ENCODE data around the gene BRIX1.
"Not testable (repeated sequence)": the region's sequence is repeated elsewhere in the genome, so short reads cannot be mapped to it uniquely, and the experiment has no call there.

The BRIX1 gene

DNA sequence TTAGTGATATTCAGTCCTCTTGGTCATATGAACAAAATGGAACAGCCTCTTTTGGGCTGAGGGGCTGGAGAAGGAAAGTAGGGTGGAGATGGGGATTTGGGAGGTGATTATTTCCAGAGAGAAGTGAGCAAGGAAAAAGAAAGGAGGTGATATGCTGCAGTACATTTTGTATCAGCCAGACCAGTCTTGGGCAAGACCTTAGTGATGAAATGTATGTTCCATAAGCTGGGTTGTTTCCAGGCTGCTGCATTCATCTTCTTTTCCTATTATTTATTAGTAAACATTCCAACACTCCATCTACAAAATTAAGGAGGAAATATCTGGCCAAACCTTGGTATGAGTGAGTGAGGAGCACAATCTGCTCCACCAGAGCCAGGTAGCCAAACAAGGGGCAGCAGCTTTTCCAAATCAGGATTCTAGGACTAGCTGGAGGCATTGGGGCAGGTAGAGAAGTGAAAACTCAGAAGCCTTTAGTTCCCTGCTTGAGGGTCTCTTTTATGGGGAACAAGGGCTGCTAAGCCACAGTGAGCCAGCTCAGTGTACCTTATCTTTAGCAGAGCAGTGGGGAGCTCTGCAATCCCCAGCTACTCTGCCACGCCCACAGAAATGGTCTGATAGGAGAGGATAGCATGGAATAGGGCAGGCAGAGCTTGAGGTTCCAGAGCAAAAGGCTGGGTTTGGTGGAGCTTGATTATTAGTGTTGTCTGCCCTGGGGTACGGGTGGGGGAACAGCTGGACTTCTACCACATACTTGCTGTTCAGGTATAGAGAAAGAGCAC lies 19.7 kb upstream of the BRIX1 start:
- Histone ChIP-seq H3K9me3 (ENCODE audit: control insufficient read depth, insufficient read depth, low read length) (no peaks in the 10 kb centered on the region), H3K9ac (ENCODE audit: low read depth, low read length) (no peak overlapping the region), H3K36me3 (ENCODE audit: insufficient read depth, low read length) (peaks cover 8% of the 10 kb centered on the region; the same call in 1 of the 2 replicates), H3K4me1 (ENCODE audit: insufficient read depth, low read length) (peaks cover 8% of the 10 kb centered on the region; the same call in 1 of the 2 replicates)

DNA sequence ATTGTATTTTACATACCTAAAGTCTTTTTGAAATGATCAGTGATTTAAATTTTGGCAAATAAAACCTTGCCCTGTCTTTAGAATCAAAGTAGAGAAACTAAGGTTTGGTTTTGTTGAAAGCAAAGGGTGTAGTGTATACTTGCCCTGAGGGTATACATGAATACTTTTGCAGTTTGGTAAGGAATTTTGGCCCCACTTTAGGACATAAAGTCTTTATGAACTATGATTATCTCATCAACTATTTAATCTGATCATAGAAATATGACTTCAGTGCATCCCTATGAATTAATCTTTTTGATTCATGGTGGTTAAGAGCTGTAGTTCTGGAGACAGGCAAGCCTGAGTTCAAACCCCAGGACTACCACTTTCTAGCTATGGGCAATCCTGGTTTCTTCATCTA lies 17.9 kb upstream of the BRIX1 start:
- Histone ChIP-seq H3K9me3 (ENCODE audit: control insufficient read depth, insufficient read depth, low read length) (no peaks in the 10 kb centered on the region), H3K9ac (ENCODE audit: low read depth, low read length) (no peak overlapping the region), H3K36me3 (ENCODE audit: insufficient read depth, low read length) (peaks cover 8% of the 10 kb centered on the region), H3K4me1 (ENCODE audit: insufficient read depth, low read length) (peaks cover 8% of the 10 kb centered on the region; the same call in 1 of the 2 replicates)

DNA sequence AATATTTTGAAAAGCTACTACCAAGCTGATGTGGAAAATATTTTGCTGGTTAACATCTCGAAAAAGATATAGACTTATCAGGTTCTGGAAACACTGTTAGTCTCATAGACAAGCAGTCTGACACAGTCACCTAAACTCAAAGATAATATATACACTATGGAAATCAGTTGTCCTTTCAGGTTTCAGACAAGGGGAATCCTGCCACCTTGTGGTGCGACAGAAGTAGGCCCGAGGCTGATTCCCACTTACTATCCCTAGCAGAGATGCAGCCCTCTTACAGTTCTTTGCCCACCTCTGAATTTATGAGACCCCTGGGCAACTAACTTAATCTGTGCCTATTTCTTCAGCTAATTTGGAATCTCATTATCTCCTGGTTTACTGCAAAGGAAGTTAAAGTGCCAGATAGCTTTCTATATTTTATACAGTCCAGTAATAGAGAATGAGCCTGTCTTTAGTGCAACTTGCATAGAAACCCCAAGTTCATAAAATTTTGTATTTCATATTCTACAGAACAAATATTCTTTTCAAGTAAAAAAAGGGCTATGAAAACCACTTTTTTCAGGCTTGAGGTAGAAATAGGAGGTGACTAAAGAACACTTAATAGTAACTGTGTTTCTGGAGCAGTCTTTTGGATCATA lies 17.1 kb upstream of the BRIX1 start:
- H3K9me3 ChIP-seq (ENCODE audit: control insufficient read depth, insufficient read depth, low read length) = no peaks in the 10 kb centered on the region
- peaks cover 8% of the 10 kb centered on the region for H3K36me3 ChIP-seq (ENCODE audit: insufficient read depth, low read length)
- H3K9ac ChIP-seq (ENCODE audit: low read depth, low read length) = no peak overlapping the region
- H3K4me1 ChIP-seq (ENCODE audit: insufficient read depth, low read length) = peaks cover 8% of the 10 kb centered on the region; the same call in 1 of the 2 replicates

DNA sequence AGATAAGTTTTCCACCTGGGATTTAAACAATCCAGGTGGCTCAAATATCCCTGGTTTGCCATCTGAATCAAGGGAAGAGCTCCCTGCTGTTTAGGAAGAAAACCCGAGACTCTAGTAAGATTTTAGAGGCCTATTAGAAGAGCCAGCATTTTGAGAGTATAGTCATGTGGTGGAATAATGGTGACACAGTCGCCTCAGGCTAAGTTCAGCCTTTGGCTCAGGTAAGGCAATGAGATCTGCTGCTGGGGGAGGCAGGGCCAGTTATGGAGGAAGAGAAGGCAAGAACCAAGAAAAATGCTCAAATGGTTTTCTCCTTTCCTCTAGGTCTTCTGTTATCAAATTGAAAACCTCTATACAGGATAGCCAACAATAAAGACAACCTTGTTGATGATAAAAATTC lies 16.4 kb upstream of the BRIX1 start:
- Histone ChIP-seq H3K36me3 (ENCODE audit: insufficient read depth, low read length) (peaks cover 8% of the 10 kb centered on the region), H3K4me1 (ENCODE audit: insufficient read depth, low read length) (peaks cover 8% of the 10 kb centered on the region; the same call in 1 of the 2 replicates), H3K9ac (ENCODE audit: low read depth, low read length) (no peak overlapping the region), H3K9me3 (ENCODE audit: control insufficient read depth, insufficient read depth, low read length) (no peaks in the 10 kb centered on the region)

DNA sequence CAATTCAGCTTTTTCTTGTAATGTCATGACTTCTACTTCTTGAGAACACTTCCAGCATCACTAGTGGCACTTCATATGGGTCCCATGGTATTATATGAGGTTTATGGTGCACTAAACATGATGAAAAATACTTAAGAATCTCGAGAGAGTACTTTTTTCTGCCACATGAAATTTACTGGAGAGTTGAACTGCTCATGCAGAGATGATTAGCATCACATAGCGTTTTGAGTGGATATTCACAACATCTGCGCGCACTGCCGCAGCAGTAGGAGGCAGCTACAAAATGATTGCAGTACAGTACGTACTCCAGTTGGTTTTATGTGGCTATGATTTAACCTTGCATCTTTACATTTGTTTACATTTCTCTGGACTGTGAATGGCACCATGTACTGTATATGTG lies 14.9 kb upstream of the BRIX1 start:
- H3K9ac ChIP-seq (ENCODE audit: low read depth, low read length) = no peak overlapping the region
- no peaks in the 10 kb centered on the region for H3K9me3 ChIP-seq (ENCODE audit: control insufficient read depth, insufficient read depth, low read length)
- peaks cover 8% of the 10 kb centered on the region for H3K36me3 ChIP-seq (ENCODE audit: insufficient read depth, low read length)
- H3K4me1 ChIP-seq (ENCODE audit: insufficient read depth, low read length) = peaks cover 8% of the 10 kb centered on the region; the same call in 1 of the 2 replicates

DNA sequence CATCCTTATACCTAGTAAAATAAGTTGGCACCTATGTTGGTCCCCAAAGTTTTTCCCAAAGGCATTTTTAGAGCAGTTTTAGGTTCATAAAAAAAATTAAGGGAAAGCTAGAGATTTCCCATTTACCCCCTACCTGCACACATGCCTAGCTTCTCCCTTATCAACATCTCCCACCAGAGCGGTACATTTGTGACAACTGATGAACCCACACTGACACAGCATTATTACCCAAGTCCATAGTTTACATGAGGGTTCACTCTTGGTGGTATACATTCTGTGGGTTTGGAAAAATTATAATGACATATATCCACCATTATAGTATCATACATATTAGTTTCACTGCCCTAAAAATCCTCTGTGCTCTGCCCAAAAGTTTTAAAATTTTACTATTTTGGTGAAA lies 12.3 kb upstream of the BRIX1 start:
- Histone ChIP-seq H3K9me3 (ENCODE audit: control insufficient read depth, insufficient read depth, low read length) (no peaks in the 10 kb centered on the region), H3K36me3 (ENCODE audit: insufficient read depth, low read length) (peaks cover 7% of the 10 kb centered on the region; the same call in 1 of the 2 replicates), H3K9ac (ENCODE audit: low read depth, low read length) (no peak overlapping the region)

DNA sequence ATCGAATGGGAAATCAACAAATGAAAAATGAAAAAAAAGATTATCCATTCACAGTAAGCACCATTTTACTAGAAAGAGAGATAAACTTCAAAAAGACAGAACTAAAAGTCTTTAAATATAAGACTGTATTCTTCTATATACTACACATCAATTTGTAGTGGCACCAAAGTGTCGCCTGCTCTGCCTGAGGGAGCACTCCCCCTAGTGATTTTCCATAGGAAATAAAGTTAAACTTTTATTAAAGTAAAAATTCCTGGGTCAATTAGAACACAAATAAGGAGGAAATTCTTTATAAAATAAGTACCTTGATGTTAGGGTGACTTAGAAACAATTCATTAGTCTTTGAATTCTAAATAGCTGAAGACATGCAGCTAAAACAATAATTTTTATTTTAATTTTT lies 9.9 kb upstream of the BRIX1 start:
- no peak overlapping the region for H3K9ac ChIP-seq (ENCODE audit: low read depth, low read length)
- no peaks in the 10 kb centered on the region for H3K4me1 ChIP-seq (ENCODE audit: insufficient read depth, low read length)
- H3K36me3 ChIP-seq (ENCODE audit: insufficient read depth, low read length) = peaks cover 7% of the 10 kb centered on the region; the same call in 1 of the 2 replicates
- no peaks in the 10 kb centered on the region for H3K9me3 ChIP-seq (ENCODE audit: control insufficient read depth, insufficient read depth, low read length)

More for the DNA sequence above, 12.3 kb upstream of the BRIX1 start:
- H3K4me1 ChIP-seq (ENCODE audit: insufficient read depth, low read length) = 0 out of 2 replicates have a peak, but pooled peaks cover 5% of the 10 kb centered on the region

DNA sequence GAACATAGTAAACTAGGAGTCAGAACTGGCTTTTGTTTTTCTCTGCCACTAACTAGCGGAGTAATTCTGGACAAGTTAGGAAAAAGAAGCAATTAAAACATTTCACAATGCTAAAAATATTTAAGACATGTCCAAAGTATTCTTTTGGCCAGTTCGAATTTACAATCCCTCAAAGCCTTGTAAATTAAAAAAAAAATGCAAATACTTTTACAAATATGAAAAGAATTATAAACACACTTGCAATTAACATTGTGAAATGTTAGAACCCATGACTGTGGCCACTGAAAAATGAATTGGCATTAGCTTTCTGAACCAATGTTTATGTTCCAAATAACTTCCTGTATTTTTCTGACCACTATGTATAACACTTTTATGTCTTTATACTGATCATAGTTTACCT lies 2.4 kb upstream of the BRIX1 start:
- Histone ChIP-seq H3K4me1 (ENCODE audit: insufficient read depth, low read length) (peaks cover 7% of the 10 kb centered on the region; the same call in 1 of the 2 replicates), H3K36me3 (ENCODE audit: insufficient read depth, low read length) (peaks cover 18% of the 10 kb centered on the region), H3K9me3 (ENCODE audit: control insufficient read depth, insufficient read depth, low read length) (no peaks in the 10 kb centered on the region), H3K9ac (ENCODE audit: low read depth, low read length) (no peak overlapping the region)

DNA sequence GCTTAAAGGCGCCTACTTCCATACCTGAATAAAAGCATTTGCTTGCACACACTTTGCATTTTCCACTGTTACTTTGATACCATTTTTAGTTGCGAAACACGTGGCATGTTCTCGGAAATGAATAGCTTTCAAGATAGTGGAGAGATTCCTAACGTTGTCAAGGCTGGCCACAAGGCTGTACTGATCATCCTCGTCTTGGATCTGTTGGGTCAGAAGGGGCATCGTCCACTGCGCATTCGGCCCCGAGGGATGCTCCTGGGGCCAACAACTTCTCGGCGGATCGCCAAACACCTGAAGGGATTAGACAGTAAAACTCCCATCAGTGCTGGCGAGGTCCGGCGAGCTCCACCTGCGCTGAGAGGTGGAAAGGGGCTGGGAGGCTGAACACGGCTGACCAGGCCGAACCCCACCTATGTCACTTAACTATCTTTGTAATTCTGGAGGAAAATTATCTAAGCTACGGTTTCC lies 806 bp upstream of the BRIX1 start:
- Histone ChIP-seq H3K36me3 (ENCODE audit: insufficient read depth, low read length) (peaks cover 18% of the 10 kb centered on the region), H3K4me1 (ENCODE audit: insufficient read depth, low read length) (peaks cover 7% of the 10 kb centered on the region; the same call in 1 of the 2 replicates), H3K9ac (ENCODE audit: low read depth, low read length) (peak overlapping the region; percentile 98), H3K9me3 (ENCODE audit: control insufficient read depth, insufficient read depth, low read length) (no peaks in the 10 kb centered on the region)

DNA sequence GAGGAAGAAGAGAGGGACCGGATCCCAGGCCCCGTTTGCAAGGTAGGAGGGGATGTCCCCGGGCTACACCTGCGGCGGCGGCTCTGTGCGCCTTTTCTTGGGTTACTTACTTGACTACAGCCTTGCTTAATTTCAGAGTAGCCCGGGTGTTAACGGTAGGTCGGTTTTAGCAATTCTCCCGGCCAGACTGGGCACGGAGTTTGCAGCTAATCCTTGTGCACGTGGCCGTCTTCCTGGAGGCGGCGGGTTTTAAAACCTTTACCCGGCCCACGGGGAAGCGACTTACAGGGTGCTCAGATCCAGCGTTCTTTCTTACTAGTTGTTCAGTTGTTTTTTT lies 313 bp downstream of the BRIX1 start:
- Histone ChIP-seq H3K36me3 (ENCODE audit: insufficient read depth, low read length) (peaks cover 23% of the 10 kb centered on the region), H3K9me3 (ENCODE audit: control insufficient read depth, insufficient read depth, low read length) (no peaks in the 10 kb centered on the region), H3K9ac (ENCODE audit: low read depth, low read length) (peak overlapping the region; percentile 98), H3K4me1 (ENCODE audit: insufficient read depth, low read length) (peaks cover 7% of the 10 kb centered on the region; the same call in 1 of the 2 replicates)

DNA sequence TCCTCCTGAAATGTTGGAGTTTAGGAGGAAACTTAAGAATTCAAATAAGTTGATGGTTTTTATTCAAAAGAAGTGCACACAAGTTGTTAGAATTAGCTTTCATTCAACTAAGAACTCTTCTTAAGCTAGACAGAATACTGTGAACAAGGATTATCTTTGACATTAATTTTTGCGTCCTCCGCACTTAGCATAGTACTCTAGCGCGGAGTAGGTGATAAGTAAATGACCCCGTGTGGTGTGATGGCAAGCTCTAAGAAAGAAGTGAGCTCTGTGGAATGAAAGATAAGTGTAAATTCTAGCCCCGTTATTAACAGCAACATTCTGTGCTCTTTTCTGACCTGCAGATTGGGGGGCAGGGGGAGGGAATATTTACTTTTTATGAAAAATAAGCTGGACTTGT lies 1.0 kb downstream of the BRIX1 start:
- no peaks in the 10 kb centered on the region for H3K9me3 ChIP-seq (ENCODE audit: control insufficient read depth, insufficient read depth, low read length)
- peaks cover 18% of the 10 kb centered on the region for H3K36me3 ChIP-seq (ENCODE audit: insufficient read depth, low read length)
- peaks cover 7% of the 10 kb centered on the region; the same call in 1 of the 2 replicates for H3K4me1 ChIP-seq (ENCODE audit: insufficient read depth, low read length)
- peak overlapping the region; percentile 98 for H3K9ac ChIP-seq (ENCODE audit: low read depth, low read length)

DNA sequence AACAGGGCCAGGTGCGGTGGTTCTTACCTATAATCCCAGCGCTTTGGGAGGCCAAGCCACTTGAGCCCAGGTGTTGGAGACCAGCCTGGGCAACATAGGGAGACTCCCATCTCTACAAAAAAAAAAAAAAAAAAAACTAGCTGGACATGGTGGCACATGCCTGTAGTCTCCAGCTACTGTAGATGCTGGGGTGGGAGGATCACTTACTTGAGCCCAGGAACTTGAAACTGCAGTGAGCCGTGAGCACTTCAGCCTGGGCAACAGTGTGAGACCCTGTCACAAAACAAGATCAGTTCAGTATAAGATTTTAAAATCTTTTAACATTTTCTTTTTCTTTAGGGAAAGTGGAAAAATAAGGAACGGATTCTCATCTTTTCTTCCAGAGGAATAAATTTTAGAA lies 2.5 kb downstream of the BRIX1 start:
- Histone ChIP-seq H3K9ac (ENCODE audit: low read depth, low read length) (no peak overlapping the region), H3K9me3 (ENCODE audit: control insufficient read depth, insufficient read depth, low read length) (no peaks in the 10 kb centered on the region), H3K4me1 (ENCODE audit: insufficient read depth, low read length) (peaks cover 9% of the 10 kb centered on the region; the same call in 1 of the 2 replicates), H3K36me3 (ENCODE audit: insufficient read depth, low read length) (peaks cover 10% of the 10 kb centered on the region; the same call in 1 of the 2 replicates)

DNA sequence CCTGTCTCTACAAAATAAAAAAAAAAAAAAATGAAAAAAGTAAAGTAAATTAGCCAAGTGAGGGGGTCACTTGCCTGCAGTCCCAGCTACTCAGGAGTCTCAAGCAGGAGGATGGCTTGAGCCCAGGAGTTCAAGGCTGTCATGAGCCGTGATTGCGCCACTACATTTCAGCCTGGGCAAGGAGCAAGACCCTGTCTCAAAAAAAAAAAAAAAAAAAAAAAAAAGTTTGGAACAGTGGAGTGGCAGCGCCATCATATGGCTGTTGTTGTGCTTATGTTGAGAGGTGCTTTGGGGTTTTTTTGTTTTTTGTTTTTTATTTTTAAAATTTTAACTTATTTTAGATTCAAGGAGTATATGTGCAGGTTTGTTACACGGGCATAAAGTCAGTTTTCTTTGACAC lies 3.6 kb downstream of the BRIX1 start:
- Histone ChIP-seq H3K9me3 (ENCODE audit: control insufficient read depth, insufficient read depth, low read length) (no peaks in the 10 kb centered on the region), H3K9ac (ENCODE audit: low read depth, low read length) (no peak overlapping the region), H3K4me1 (ENCODE audit: insufficient read depth, low read length) (peaks cover 11% of the 10 kb centered on the region; the same call in 1 of the 2 replicates), H3K36me3 (ENCODE audit: insufficient read depth, low read length) (peaks cover 12% of the 10 kb centered on the region; the same call in 1 of the 2 replicates)

DNA sequence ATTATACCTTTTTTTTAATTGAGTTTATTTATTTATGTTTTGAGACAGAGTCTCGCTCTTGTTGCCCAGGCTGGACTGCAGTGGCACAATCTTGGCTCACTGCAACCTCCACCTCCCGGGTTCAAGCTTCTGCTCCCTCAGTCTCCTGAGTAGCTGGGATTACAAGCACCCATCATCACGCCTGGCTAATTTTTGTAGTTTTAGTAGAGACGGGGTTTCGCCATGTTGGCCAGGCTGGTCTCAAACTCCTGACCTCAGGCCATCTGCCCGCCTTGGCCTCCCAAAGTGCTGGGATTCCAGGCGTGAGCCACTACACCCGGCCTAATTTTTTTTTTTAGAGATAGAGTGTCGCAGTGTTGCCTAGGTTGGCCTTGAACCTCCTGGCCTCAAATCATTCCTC lies 7.7 kb downstream of the BRIX1 start:
- not testable (repeated sequence) for H3K4me1 ChIP-seq (ENCODE audit: insufficient read depth, low read length); H3K9ac ChIP-seq (ENCODE audit: low read depth, low read length); H3K9me3 ChIP-seq (ENCODE audit: control insufficient read depth, insufficient read depth, low read length)
- H3K36me3 ChIP-seq (ENCODE audit: insufficient read depth, low read length) = peaks cover 16% of the 10 kb centered on the region; the same call in 1 of the 2 replicates
